K562 (cell line): ENCODE data around the gene POLR1D. TPM values are rescaled to one million over a fixed set of nuclear protein-coding genes. Genes with fewer than 3 reads are reported as not detected.

Source experiments
- ATAC-seq: fragments of 200-7000 bp; cut with Tn5 transposase; 3 replicates; pipeline ENCODE4 v1.9.1; 2020; ENCODE audit warnings: moderate library complexity
- BruUV-seq: library from RNA; stranded (reverse); fragments of 400-500 nt; replicated peaks from 2 replicates; lab custom pipeline; 2021; lab: Mats Ljungman, UMichigan
- CTCF ChIA-PET: fragments of 300-600 bp; formaldehyde crosslinking; extraction: SDS; loops from one replicate; lab custom pipeline; 2021; ENCODE audit warnings: low intra/inter-chr PET ratio; lab: Yijun Ruan, JAX
- POLR2A ChIA-PET: fragments of 300-600, 350-650 bp; sonication (Branson Sonifier 250); formaldehyde crosslinking; extraction: SDS; loops from one replicate; lab custom pipeline; 2021; ENCODE audit warnings: antibody characterized with exemption, inconsistent platforms; lab: Yijun Ruan, JAX
- DNase-seq, 4 experiments: peaks; one replicate each; pipeline versions ENCODE4 v3.0.0 to v3.0.0-alpha.2; 2011 to 2018; ENCODE audit warnings: low spot score in 3 of 4, mixed read lengths in 3 of 4; ENCODE audit errors: extremely low read depth in 1 of 4
- FAIRE-seq: peaks from 2 replicates; lab custom pipeline; 2011; peaks lifted over from hg19 to GRCh38; lab: Jason Lieb, UNC
- H2AFZ ChIP-seq: 2 replicates; pipeline ENCODE4 v1.6.0; 2011; ENCODE audit warnings: low read depth, low read length, control low read depth, inconsistent platforms
- H3K27ac ChIP-seq: fragments of 200-600 bp; 3 replicates; pipeline ENCODE4 v1.8.0; 2011; ENCODE audit warnings: low read depth, mild to moderate bottlenecking, control low read depth, inconsistent platforms, low read length, moderate library complexity, mixed read lengths; ENCODE audit errors: extremely low read depth
- H3K27me3 ChIP-seq, 2 experiments: fragments of 300-600 bp in 1 of 2; 2 replicates in 1 of 2; 3 replicates in 1 of 2; pipeline versions ENCODE4 v1.6.0 to v1.8.0; 2011; ENCODE audit warnings: inconsistent platforms in 2 of 2, low read length in 2 of 2, mild to moderate bottlenecking in 1 of 2, mixed read lengths in 1 of 2, moderate library complexity in 1 of 2; ENCODE audit not compliant: control insufficient read depth in 2 of 2, insufficient read depth in 2 of 2
- H3K36me3 ChIP-seq: fragments of 300-600 bp; 3 replicates; pipeline ENCODE4 v1.8.0; 2011; ENCODE audit warnings: mild to moderate bottlenecking, low read length, inconsistent platforms; ENCODE audit not compliant: control insufficient read depth, insufficient read depth
- H3K4me1 ChIP-seq, 2 experiments: fragments of 200-600 bp in 1 of 2; replicated peaks in 1 of 2; 2 replicates in 1 of 2; 3 replicates in 1 of 2; pipeline versions ENCODE4 v1.5.1 to v1.8.0; 2011; ENCODE audit warnings: inconsistent platforms in 2 of 2, low read length in 2 of 2, mild to moderate bottlenecking in 1 of 2, mixed read lengths in 1 of 2, moderate library complexity in 1 of 2; ENCODE audit not compliant: control insufficient read depth in 2 of 2, insufficient read depth in 2 of 2
- H3K4me2 ChIP-seq: 2 replicates; pipeline ENCODE4 v1.6.1; 2011; ENCODE audit warnings: low read length, control low read depth, inconsistent platforms, mixed read lengths; ENCODE audit not compliant: insufficient read depth
- H3K4me3 ChIP-seq: fragments of 200-600 bp; sonication (generic), shearing (Covaris generic); 2 replicates; pipeline ENCODE4 v1.5.1; 2016; ENCODE audit warnings: control low read depth, inconsistent platforms
- H3K79me2 ChIP-seq: fragments of 200-600 bp; 3 replicates; pipeline ENCODE4 v1.8.0; 2011; ENCODE audit warnings: low read length, inconsistent platforms; ENCODE audit not compliant: control insufficient read depth, insufficient read depth
- H3K9ac ChIP-seq, 2 experiments: 2 replicates each; pipeline versions ENCODE4 v1.6.0 to v1.6.1; 2011; ENCODE audit warnings: low read depth in 2 of 2, low read length in 2 of 2, control low read depth in 1 of 2, inconsistent platforms in 1 of 2, mild to moderate bottlenecking in 1 of 2, mixed read lengths in 1 of 2; ENCODE audit not compliant: insufficient read depth in 1 of 2
- H3K9me1 ChIP-seq: one replicate; pipeline ENCODE4 v1.6.0; 2011; ENCODE audit warnings: inconsistent platforms, mild to moderate bottlenecking, low read length, moderate library complexity; ENCODE audit not compliant: control insufficient read depth, insufficient read depth
- H3K9me3 ChIP-seq: replicated peaks from 2 replicates; pipeline ENCODE4 v1.5.1; 2011; ENCODE audit warnings: low read depth, low read length, inconsistent platforms; ENCODE audit not compliant: control insufficient read depth, insufficient read depth
- H4K20me1 ChIP-seq: replicated peaks from 2 replicates; pipeline ENCODE4 v1.6.1; 2011; ENCODE audit warnings: low read length, inconsistent platforms, mixed read lengths; ENCODE audit not compliant: control insufficient read depth, insufficient read depth
- PKNOX1 ChIP-seq: fragments of 450-650 bp; IDR thresholded peaks from 2 replicates; pipeline ENCODE4 v1.6.1; 2016
- ZBTB49 ChIP-seq: sonication (generic); formaldehyde crosslinking; IDR thresholded peaks from 2 replicates; pipeline ENCODE4 v1.8.0; 2022; ENCODE audit warnings: missing genetic modification reagents, mild to moderate bottlenecking, borderline replicate concordance
- ZKSCAN8 ChIP-seq: fragments of 200-800 bp; sonication (Bioruptor generic); IDR thresholded peaks from 2 replicates; pipeline ENCODE4 v1.6.1; 2016; ENCODE audit warnings: missing genetic modification characterization, missing compliant biosample characterization
- WGBS: fragments of 100-300 bp; shearing (Covaris generic); methylation state at CpG from one replicate; pipeline ENCODE4 v1.1.6; 2016; ENCODE audit warnings: low coverage, mixed read lengths; ENCODE audit not compliant: insufficient coverage; ENCODE audit errors: missing lambda C conversion rate; 5-methylcytosine and 5-hydroxymethylcytosine counted together
- in situ Hi-C: fragments of 300-500 bp; cut with MboI; formaldehyde crosslinking; loops from 4 replicates; pipeline ENCODE4 v1.15.0; 2018; ENCODE audit warnings: inconsistent platforms, mixed read lengths
- intact Hi-C: fragments of 100-400 bp; cut with micrococcal nuclease; formaldehyde crosslinking; loops from 2 replicates; pipeline ENCODE4 v1.14.2; 2022
- polyA plus RNA-seq, 8 experiments: library from polyadenylated mRNA; depleted of rRNA in 4 of 8; stranded (reverse) in 5 of 8; unstranded in 3 of 8; fragments of >200 nt; fragmentation: Nextera tagmentation in 2 of 8; fragmentation: Illumina TruSeq in 1 of 8; extraction: Ambion mirVana in 2 of 8; extraction: Trizol in 1 of 8; gene quantifications; 2 replicates each; pipeline versions ENCODE4 v1.2.1 to v1.2.3, GENCODE V29; 2011 to 2014; ENCODE audit warnings: inconsistent platforms in 1 of 8, missing spikeins in 1 of 8
- total RNA-seq, 7 experiments: library from RNA; depleted of rRNA in 6 of 7; stranded (reverse); fragments of >200 nt in 6 of 7; fragmentation: Illumina TruSeq in 2 of 7; extraction: Trizol in 2 of 7; gene quantifications; 2 replicates each; pipeline versions ENCODE4 v1.2.1 to v1.2.3, GENCODE V29; 2011 to 2021; ENCODE audit warnings: low replicate concordance in 1 of 7

Gene POLR1D
- total and polyA plus RNA-seq, 9 of the 15 experiments (the other 6 are each of a cell fraction or from before 2014, with no cell fraction given): 107 to 188 (median 145) TPM

- DNase-seq (no peak), FAIRE-seq (no peak), ATAC-seq (no peak)
- Histone ChIP-seq H3K9me1 (no peaks in the 10 kb centered on the region), H3K4me2 (no peak overlapping the region), H3K27ac (no peak overlapping the region), H3K4me3 (no peak overlapping the region), H3K36me3 (peaks cover 10% of the 10 kb centered on the region; the same call in 1 of the 3 replicates), H3K79me2 (peaks cover 12% of the 10 kb centered on the region), H3K9me3 (no peaks in the 10 kb centered on the region), H3K4me1 (peaks cover 0 to 12% of the 10 kb centered on the region in 2 experiments; a peak in 4 of 5 replicates), H4K20me1 (no peaks in the 10 kb centered on the region), H3K9ac (no peak overlapping the region), H2AFZ (no peak overlapping the region), H3K27me3 (no peaks in the 10 kb centered on the region)
- no TSS peak for BruUV-seq
- WGBS: 0% methylated on average over 1 of the region's 1 CpG
- POLR2A ChIA-PET: interaction anchor here (1.2 kb wide), 1 partner anchor 24 kb away, joined by 3 read pairs; the partner anchor contains the start of gene LNX2
- in situ Hi-C loops (no loop called here), intact Hi-C loops (no loop called here)
- no peak for TF ChIP-seq ZKSCAN8 (CRISPR knock-in tag)
- no peak for TF ChIP-seq PKNOX1
- TF ChIP-seq ZBTB49 (CRISPR knock-in tag): no peak
- CTCF ChIA-PET: no interaction called here
These were observed 22.6 kb downstream of the POLR1D start for GRCh38 chr13:27644302-27644701.
